ENCODE measurements around the gene SLC13A1.
"Not testable (repeated sequence)": the region's sequence is repeated elsewhere in the genome, so short reads cannot be mapped to it uniquely, and the experiment has no call there.

The SLC13A1 gene

GRCh38 chr7:123199883-123200282, at the start of gene SLC13A1:
TSS of gene SLC13A1 (minus strand) at chr7:123199969. CDS start at chr7:123199946, 23 bp downstream.
- no peak for DNase-seq

DNA sequence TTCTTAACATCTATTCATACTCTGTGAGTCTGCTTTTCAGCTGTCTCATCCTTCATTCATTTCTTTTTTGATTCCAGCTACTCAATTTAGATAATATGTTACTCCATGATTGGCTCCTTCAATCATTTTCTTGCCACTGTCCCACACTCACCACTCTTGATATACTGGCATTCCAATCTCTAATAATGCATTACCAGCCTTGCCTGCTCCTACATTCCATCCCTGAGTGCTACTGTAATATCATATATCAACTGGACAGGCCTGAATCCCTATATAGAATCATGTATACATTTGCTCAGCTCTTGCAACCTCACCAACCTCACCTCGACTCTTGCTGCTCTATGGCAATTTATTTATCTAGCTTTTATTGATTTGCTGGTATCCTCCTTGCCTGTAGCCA, 45.0 kb upstream of the SLC13A1 start:
- DNase-seq: no peak

GRCh38 chr7:123242467-123243092, 42.8 kb upstream of the SLC13A1 start:
- DNase-seq: no peak

GRCh38 chr7:123241809-123242208, 42.0 kb upstream of the SLC13A1 start:
- DNase-seq: no peak

DNA sequence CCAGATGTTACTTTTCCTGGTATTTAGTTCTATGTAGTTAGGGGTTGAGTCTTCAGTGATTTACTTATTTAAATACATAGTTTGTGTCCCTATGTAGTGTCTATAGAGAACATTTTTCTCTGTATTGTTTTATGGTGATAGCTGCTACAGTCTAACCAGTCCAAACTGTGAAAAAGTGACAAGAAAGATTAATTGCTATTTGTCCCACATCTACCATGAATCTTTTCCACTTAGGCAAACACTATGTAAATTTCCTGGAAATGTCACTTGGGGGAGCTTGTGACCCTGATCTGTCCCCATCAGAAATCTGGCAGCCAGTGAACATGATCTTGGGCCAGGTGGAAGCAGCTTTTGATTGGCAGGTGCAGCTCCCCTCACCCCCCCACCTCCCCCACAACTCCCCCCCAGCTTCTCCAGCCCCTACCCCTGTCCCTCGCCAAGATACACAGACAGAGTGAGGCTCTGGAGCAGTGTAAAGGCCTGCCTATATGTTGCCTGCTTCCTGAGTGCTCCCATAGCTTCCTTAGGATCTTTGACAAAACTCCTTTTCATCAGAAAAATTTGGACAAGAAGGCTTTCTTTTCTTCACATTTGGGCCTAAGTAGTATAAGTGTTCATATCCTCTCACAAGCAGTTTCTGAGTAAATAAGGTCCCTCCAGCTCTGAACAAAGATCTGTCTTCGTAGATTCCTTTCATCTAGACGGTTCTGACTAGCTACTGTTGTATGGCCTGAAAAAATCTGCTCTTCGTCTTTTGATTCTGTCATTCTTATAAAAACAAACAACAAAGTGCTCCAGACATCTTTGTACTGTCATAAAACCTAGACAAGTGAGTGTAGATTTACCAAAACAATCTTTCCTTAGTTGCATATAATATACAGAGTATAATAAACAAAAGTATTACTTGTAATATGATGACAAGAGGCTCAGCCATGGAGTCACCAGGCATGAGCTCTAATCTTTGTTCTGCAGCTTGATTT, 31.5 kb upstream of the SLC13A1 start:
- DNase-seq: no peak

DNA sequence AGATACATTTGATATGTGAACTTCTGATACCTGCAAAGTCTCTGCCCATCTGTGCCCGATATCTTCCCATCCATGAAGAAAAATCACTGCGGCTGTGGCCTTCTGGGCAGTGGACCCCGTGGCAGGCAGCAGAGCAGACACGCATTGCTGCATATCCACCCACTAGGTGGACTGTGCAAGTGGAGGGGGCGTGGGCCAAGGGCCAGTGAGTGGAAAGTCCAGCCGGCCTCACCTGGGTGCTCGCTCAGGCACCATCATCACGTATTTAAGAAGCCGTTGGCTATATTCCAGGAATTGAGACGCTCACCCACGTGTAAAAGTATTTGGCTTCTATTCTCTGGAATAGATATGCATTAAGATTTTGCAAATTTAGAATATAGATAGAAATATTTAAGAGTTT, 30.8 kb upstream of the SLC13A1 start:
- DNase-seq: no peak

- DNase-seq: no peak
Measured at GRCh38 chr7:123230147-123230546, 30.4 kb upstream of the SLC13A1 start.

DNA sequence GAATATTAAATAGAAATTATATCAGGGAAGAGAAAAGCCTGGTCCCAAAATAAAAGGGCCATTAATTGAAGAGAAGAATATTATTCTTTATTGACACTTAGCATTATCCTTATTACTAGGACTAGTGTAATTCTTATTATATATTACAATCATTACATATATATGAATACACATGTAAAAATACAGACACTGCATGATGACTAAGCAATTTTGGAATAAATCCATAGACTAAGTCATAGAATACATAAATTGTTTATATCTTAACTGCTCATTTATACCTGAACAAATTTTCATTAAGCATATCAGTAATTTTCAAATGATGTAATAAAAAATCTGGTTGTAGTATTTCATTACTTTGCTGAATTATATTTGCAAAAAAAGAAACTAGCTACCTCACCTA, 29.7 kb upstream of the SLC13A1 start:
- no peak for DNase-seq

DNA sequence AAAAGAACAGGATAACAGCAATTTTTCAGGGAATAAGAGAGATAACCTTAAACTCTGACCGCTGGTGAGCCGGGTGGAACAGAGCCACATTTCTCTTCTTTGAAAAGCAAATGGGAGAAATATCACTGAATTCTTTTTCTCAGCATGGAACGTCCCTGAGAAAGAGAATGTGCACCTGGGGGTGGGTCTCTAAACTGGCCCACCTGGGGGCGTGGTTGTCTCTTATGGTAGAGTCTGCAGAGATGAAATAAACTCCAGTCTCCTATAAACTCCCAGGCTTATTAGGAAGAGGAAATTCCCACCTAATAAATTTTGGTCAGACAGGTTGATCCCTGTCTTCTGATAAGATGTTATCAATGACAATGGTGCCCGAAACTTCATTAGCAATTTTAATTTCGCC, 27.9 kb upstream of the SLC13A1 start:
- not testable (repeated sequence) for DNase-seq

DNA sequence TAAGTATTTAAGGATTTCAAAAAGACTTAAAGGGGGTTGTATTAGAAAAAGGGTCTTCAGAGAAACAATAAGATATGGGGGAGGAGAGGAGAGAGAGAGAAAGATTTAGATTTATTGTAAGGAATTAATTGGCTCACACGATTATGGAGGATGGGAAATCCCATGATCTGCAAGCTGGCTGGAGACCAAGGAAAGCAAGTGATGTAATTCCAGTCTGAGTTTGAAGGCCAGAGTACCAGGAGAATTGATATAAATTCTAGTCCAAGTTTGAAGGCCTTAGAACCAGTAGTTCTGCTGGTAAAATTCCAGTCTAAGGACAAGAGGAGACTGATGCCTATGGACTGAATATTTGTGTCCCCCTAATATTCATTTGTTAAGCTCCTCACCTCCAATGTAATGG, 20.6 kb upstream of the SLC13A1 start:
- DNase-seq: no peak

- no peak for DNase-seq
Measured at GRCh38 chr7:123218866-123219265, 19.1 kb upstream of the SLC13A1 start.

DNA sequence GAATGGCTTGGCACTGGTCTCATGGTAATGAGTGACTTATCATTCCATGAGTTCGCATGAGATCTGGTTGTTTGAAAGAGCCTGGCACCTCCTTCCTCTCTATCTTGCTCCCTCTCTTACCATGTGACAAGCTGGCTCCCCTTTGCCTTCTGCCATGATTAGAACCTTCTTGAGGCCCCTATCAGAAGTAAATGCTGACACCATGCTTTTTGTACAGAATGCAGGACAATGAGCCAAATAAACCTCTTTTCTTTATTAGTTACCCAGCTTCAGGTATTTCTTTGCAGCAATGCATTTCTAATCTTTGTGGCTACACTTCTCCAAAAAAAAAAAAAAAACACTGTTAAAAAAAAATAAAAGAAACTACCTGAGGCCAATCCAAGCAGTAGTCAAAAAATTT, 17.1 kb upstream of the SLC13A1 start:
- DNase-seq: no peak

DNA sequence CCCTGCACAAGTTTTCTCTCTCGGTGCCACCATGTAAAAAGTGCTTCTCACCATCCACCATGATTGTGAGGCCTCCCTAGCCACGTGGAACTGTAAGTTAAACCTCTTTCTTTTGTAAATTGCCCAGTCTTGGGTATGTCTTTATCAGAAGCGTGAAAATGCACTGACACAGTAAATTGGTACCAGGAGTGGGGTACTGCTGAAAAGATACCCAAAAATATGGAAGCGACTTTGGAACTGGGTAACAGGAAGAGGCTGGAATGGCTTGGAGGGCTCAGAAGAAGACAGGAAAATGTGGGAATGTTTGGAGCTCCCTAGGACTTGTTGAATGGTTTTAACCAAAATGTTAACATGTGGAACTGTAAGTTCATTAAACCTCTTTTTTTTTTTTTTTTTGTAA, 15.6 kb upstream of the SLC13A1 start:
- DNase-seq: no peak

DNA sequence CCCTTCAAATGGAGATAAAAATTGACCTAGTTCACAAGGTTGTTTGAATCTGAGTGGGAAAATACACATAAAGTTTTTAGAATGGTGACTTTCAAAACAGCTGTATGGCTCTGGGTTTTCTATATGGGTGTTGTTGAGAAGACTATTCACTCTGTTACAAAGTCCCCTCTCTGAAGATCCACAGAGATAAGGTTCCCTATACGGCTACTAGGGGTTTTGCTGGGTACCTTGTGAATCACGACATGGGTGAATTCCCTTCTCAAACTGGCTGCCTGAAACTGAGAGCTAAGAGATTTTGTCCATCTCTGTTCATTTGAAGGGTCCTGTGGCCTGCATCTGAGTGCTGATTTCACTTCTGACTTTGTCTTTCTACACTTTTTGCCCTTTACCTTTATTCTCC, 11.8 kb upstream of the SLC13A1 start:
- DNase-seq: no peak

DNA sequence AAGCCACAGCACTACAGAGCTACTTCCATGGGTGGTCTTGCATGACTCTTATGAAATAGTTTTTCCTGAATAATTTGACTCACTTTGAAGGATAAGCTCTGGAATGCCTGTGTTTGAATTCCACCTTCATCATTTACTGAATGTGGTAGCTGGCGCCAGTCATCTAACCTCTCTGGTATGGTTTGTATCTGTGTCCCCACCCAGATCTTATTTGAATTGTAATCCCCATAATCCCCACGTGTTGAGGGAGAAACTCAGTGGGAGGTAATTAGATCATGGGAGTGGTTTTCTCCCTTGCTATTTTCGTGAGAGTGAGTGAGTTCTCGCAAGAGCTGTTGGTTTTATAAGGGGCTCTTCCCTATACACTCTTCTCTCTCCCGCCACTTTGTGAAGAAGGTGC, 11.2 kb upstream of the SLC13A1 start:
- no peak for DNase-seq

DNA sequence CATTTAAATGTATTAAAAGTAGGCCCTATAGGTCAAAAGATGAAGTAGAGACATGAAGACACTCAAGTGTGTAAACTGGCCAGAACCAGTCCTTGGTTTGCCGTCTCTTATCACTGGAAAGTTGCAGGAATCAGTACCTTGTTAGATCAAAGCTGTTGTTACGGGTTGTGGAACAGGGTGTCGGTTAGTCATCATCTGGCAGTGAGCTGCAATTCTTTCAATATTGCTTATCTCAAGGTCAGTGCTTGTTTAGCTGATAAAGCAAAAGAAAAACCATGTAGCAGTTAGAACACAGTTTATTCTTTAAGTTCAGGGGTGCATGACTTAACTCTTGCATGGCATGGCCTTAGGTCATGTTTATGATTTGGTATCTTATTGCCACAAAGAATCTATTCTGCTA, 10.0 kb upstream of the SLC13A1 start:
- DNase-seq: no peak

GRCh38 chr7:123208793-123209192, 9.0 kb upstream of the SLC13A1 start:
- DNase-seq: no peak

GRCh38 chr7:123204206-123204835, 4.6 kb upstream of the SLC13A1 start:
- DNase-seq: no peak

- DNase-seq: no peak
Measured at GRCh38 chr7:123201901-123202300, 2.1 kb upstream of the SLC13A1 start.

DNA sequence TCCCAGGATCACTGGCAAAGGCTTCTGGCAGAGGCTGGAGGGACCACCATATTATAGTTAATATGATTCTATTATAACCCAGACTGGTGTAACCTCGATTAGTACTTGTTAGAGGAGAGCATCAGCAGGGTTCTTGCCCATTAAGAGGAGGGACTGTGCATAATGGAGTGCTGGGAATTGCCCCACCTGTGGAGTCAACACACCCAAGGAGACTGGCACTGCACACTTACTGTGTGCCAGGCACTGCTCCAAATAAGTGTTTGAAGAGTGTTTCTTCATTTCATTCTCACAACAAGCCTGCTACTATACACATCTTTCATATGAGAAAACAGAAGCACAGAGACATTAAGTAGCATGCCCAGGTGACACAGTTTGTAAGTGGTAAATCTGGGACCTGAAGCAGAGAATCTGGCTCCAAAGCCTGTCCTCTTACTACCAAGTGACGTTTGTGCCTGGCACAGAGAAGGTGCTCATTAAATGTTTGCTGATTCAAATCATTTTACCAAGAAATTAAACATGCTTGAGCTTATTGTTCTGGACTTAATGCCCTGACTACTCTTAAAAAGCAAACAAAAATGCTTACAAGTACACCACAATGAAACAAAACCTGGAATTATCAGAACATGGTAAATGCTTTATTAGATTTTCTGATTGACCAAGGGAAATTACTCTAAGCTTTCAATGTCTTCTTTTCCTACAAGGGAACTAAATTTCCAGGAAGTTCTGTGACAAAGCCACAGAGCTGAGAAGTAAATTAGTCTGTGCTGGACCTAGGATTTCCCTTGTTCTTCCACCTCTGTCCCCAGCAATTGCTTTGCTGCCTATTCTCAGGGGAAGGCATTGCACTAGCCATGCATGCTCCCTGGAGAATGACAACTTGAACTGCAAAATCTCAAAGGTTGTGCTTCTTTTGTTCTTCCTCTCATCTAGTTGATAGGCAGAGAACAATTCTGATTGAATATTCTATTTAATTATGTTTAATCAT, 809 bp downstream of the SLC13A1 start:
- DNase-seq: no peak

- DNase-seq: no peak
Measured at GRCh38 chr7:123198111-123198510, 1.7 kb downstream of the SLC13A1 start.

DNA sequence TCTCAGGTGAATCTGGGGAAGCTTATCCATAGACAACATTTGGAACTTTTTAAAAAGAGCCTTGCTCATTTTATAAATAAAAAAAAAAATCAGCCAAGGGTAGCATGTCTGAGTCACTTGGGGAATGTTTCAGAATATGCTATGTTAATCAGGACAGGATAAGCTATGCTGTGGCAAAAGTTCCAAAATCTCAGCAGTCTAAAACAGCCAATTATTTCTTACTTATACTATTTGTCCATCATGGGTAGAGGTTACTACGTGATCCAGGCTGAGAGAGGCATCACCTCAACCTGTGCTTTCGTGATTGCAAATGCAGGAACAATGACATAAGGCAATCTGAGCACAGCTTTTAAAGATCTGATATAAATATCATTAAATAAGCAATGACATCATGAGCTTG, 6.5 kb downstream of the SLC13A1 start:
- DNase-seq: no peak

GRCh38 chr7:123191132-123191531, 8.6 kb downstream of the SLC13A1 start:
- no peak for DNase-seq

Measured in SIG-M5 (cell line).